Esophagus (tissue), 2 donors: ENCODE results near the gene CCDC27. TPM values are rescaled to one million over a fixed set of nuclear protein-coding genes. Genes with fewer than 3 reads are reported as not detected.

ENCODE experiments used
- H3K27ac ChIP-seq, 2 donors: one replicate each; pipeline ENCODE4 v1.5.1; 2013; ENCODE audit warnings: low read depth in 2 of 2, mild to moderate bottlenecking in 2 of 2, inconsistent platforms in 1 of 2, low read length in 1 of 2, moderate library complexity in 1 of 2
- H3K27me3 ChIP-seq, 2 donors: one replicate each; pipeline ENCODE4 v1.6.1; 2013; ENCODE audit warnings: low read length in 2 of 2, control low read depth in 1 of 2, mild to moderate bottlenecking in 1 of 2; ENCODE audit not compliant: insufficient read depth in 2 of 2, control insufficient read depth in 1 of 2
- H3K36me3 ChIP-seq, 2 donors: one replicate each; pipeline ENCODE4 v1.6.1; 2013; ENCODE audit warnings: low read length in 1 of 2; ENCODE audit not compliant: control insufficient read depth in 2 of 2, insufficient read depth in 2 of 2
- H3K4me1 ChIP-seq, 2 donors: one replicate each; pipeline ENCODE4 v1.6.1; 2013; ENCODE audit warnings: low read length in 1 of 2; ENCODE audit not compliant: control insufficient read depth in 2 of 2, insufficient read depth in 2 of 2
- H3K4me3 ChIP-seq, 2 donors: one replicate each; pipeline ENCODE4 v1.5.1; 2013; ENCODE audit warnings: low read length in 2 of 2, mild to moderate bottlenecking in 2 of 2, low read depth in 1 of 2, moderate library complexity in 1 of 2
- H3K9me3 ChIP-seq, 2 donors: one replicate each; pipeline ENCODE4 v1.6.1; 2013; ENCODE audit warnings: mild to moderate bottlenecking in 2 of 2, low read depth in 1 of 2, low read length in 1 of 2, moderate library complexity in 1 of 2; ENCODE audit not compliant: control insufficient read depth in 2 of 2, insufficient read depth in 1 of 2
- WGBS, 2 donors: extraction: QIAGEN DNeasy Blood & Tissue Kit; methylation state at CpG; one replicate each; pipeline ENCODE4 v1.1.7; 2013; 5-methylcytosine and 5-hydroxymethylcytosine counted together
- polyA plus RNA-seq, 2 donors: library from polyadenylated mRNA; stranded (reverse); fragments of 200-250 nt; gene quantifications; one replicate each; pipeline ENCODE4 v1.2.3, GENCODE V29; 2013
- donor health status: healthy with polysubstance abuse.
- donor health status: Bipolar disorder and iron deficiency.

The CCDC27 gene
- polyA plus RNA-seq = not detected

- WGBS, 2 donors = 88 to 91% methylated on average over 17 of the region's 17 CpGs
- Histone ChIP-seq H3K27me3 (no peaks in the 10 kb centered on the region), H3K4me3 (no peak within 1 kb of the TSS), H3K9me3 (no peaks in the 10 kb centered on the region), H3K27ac (no peak within 1 kb of the TSS), H3K36me3 (no peaks in the 10 kb centered on the region), H3K4me1 (peaks cover 3 to 4% of the 10 kb centered on the region in 2 donors)
Measured at GRCh38 chr1:3752400-3752945, at the start of gene CCDC27. Gene CCDC27, plus strand, starts transcription at chr1:3752450. Its CDS starts 32 bp downstream, at chr1:3752482.

GRCh38 chr1:3702528-3702927, 49.7 kb upstream of the CCDC27 start:
- H3K27ac ChIP-seq = peak overlapping the region; percentile 34 to 64
- H3K36me3 ChIP-seq = no peaks in the 10 kb centered on the region
- no peaks in the 10 kb centered on the region for H3K9me3 ChIP-seq
- H3K4me1 ChIP-seq = peaks cover 10 to 42% of the 10 kb centered on the region in 2 donors
- no peaks in the 10 kb centered on the region for H3K27me3 ChIP-seq
- WGBS, 2 donors = 46 to 54% methylated on average over 16 to 19 of the region's 19 CpGs
- H3K4me3 ChIP-seq = no peak overlapping the region

- 32 to 49% methylated on average over 21 of the region's 21 CpGs for WGBS, 2 donors
- Histone ChIP-seq H3K4me1 (peaks cover 13 to 43% of the 10 kb centered on the region in 2 donors), H3K27me3 (no peaks in the 10 kb centered on the region), H3K36me3 (no peaks in the 10 kb centered on the region), H3K4me3 (no peak overlapping the region), H3K9me3 (no peaks in the 10 kb centered on the region), H3K27ac (peak overlapping the region; percentile 56 to 65)
Measured at GRCh38 chr1:3702990-3703728, 49.1 kb upstream of the CCDC27 start.

GRCh38 chr1:3703786-3704371, 48.4 kb upstream of the CCDC27 start:
- H3K27ac ChIP-seq = peak overlapping the region; percentile 56 to 65
- no peaks in the 10 kb centered on the region for H3K36me3 ChIP-seq
- peaks cover 15 to 44% of the 10 kb centered on the region in 2 donors for H3K4me1 ChIP-seq
- H3K4me3 ChIP-seq = no peak overlapping the region
- H3K9me3 ChIP-seq = no peaks in the 10 kb centered on the region
- WGBS, 2 donors = 32 to 50% methylated on average over 28 of the region's 28 CpGs
- no peaks in the 10 kb centered on the region for H3K27me3 ChIP-seq

- Histone ChIP-seq H3K9me3 (no peaks in the 10 kb centered on the region), H3K4me1 (peaks cover 28 to 55% of the 10 kb centered on the region in 2 donors), H3K27ac (no peak overlapping the region), H3K27me3 (no peaks in the 10 kb centered on the region), H3K4me3 (no peak overlapping the region), H3K36me3 (no peaks in the 10 kb centered on the region)
- WGBS, 2 donors = 71 to 73% methylated on average over 19 of the region's 19 CpGs
Measured at GRCh38 chr1:3705341-3705950, 46.8 kb upstream of the CCDC27 start.

GRCh38 chr1:3706651-3707297, 45.5 kb upstream of the CCDC27 start:
- H3K27me3 ChIP-seq = no peaks in the 10 kb centered on the region

GRCh38 chr1:3707298-3707938, 44.8 kb upstream of the CCDC27 start:
- 23 to 36% methylated on average over 34 to 35 of the region's 35 CpGs for WGBS, 2 donors

More at GRCh38 chr1:3706651-3707297, 45.5 kb upstream of the CCDC27 start:
- WGBS, 2 donors = 56 to 73% methylated on average over 26 of the region's 26 CpGs
- peak overlapping the region in 1 of 2 donors; percentile 3 for H3K27ac ChIP-seq
- H3K4me3 ChIP-seq = no peak overlapping the region
- no peaks in the 10 kb centered on the region for H3K36me3 ChIP-seq
- peaks cover 33 to 67% of the 10 kb centered on the region in 2 donors for H3K4me1 ChIP-seq
- no peaks in the 10 kb centered on the region for H3K9me3 ChIP-seq

GRCh38 chr1:3707939-3708328, 44.3 kb upstream of the CCDC27 start:
- peak overlapping the region in 1 of 2 donors; percentile 15 for H3K27ac ChIP-seq
- H3K9me3 ChIP-seq = no peaks in the 10 kb centered on the region
- H3K27me3 ChIP-seq = no peaks in the 10 kb centered on the region
- peak overlapping the region; percentile 38 to 48 for H3K4me3 ChIP-seq
- peaks cover 28 to 68% of the 10 kb centered on the region in 2 donors for H3K4me1 ChIP-seq
- 45 to 50% methylated on average over 11 of the region's 11 CpGs for WGBS, 2 donors
- H3K36me3 ChIP-seq = no peaks in the 10 kb centered on the region

More at GRCh38 chr1:3707298-3707938, 44.8 kb upstream of the CCDC27 start:
- no peaks in the 10 kb centered on the region for H3K27me3 ChIP-seq
- peak overlapping the region; percentile 38 to 48 for H3K4me3 ChIP-seq
- no peaks in the 10 kb centered on the region for H3K9me3 ChIP-seq
- H3K36me3 ChIP-seq = no peaks in the 10 kb centered on the region
- H3K27ac ChIP-seq = peak overlapping the region; percentile 3 to 15
- peaks cover 32 to 71% of the 10 kb centered on the region in 2 donors for H3K4me1 ChIP-seq

GRCh38 chr1:3708791-3709190, 43.5 kb upstream of the CCDC27 start:
- H3K27me3 ChIP-seq = no peaks in the 10 kb centered on the region
- H3K36me3 ChIP-seq = no peaks in the 10 kb centered on the region
- H3K4me1 ChIP-seq = peaks cover 27 to 64% of the 10 kb centered on the region in 2 donors
- WGBS, 2 donors = 13 to 19% methylated on average over 19 of the region's 19 CpGs
- H3K4me3 ChIP-seq = peak overlapping the region; percentile 38 to 48
- no peak overlapping the region for H3K27ac ChIP-seq
- no peaks in the 10 kb centered on the region for H3K9me3 ChIP-seq
